LNCAP (cell line): Measurements from ENCODE around the gene GALNTL6.

Source experiments
- TF ChIP-seq, protein P1 (sequence below): fragments of 450-650 bp; IDR thresholded peaks from 2 replicates; pipeline ENCODE4 v1.5.1; 2017; ENCODE audit warnings: mild to moderate bottlenecking

GALNTL6 gene

GRCh38 chr4:171812665-171813525 lies at the start of gene GALNTL6:
TSS of gene GALNTL6 (plus strand) at chr4:171813404.
- TF ChIP-seq, protein P1, sequence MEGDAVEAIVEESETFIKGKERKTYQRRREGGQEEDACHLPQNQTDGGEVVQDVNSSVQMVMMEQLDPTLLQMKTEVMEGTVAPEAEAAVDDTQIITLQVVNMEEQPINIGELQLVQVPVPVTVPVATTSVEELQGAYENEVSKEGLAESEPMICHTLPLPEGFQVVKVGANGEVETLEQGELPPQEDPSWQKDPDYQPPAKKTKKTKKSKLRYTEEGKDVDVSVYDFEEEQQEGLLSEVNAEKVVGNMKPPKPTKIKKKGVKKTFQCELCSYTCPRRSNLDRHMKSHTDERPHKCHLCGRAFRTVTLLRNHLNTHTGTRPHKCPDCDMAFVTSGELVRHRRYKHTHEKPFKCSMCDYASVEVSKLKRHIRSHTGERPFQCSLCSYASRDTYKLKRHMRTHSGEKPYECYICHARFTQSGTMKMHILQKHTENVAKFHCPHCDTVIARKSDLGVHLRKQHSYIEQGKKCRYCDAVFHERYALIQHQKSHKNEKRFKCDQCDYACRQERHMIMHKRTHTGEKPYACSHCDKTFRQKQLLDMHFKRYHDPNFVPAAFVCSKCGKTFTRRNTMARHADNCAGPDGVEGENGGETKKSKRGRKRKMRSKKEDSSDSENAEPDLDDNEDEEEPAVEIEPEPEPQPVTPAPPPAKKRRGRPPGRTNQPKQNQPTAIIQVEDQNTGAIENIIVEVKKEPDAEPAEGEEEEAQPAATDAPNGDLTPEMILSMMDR = no peak

GRCh38 chr4:171765514-171765913 lies 47.7 kb upstream of the GALNTL6 start:
- TF ChIP-seq, protein P1 = no peak

- TF ChIP-seq, protein P1 = no peak
Observed at GRCh38 chr4:171774642-171775190, 38.5 kb upstream of the GALNTL6 start.

DNA sequence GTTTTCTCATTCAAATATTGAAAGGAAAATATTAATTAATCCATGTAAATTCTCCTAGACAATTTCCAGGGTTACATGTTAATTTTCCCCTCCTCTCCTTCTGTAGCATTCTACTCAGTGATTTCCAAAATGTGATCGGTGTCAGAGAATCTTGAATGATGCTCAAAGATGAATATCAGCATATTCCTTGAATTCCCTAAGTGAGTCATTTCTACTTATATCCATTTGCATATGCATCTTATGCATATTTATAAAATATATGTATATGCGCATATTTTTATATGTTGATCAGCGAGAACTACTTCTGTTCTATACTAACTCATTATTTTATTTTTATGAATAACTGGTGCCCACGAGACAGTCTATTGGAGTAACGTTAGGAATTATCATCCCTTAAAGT lies 33.9 kb upstream of the GALNTL6 start:
- TF ChIP-seq, protein P1 = no peak

DNA sequence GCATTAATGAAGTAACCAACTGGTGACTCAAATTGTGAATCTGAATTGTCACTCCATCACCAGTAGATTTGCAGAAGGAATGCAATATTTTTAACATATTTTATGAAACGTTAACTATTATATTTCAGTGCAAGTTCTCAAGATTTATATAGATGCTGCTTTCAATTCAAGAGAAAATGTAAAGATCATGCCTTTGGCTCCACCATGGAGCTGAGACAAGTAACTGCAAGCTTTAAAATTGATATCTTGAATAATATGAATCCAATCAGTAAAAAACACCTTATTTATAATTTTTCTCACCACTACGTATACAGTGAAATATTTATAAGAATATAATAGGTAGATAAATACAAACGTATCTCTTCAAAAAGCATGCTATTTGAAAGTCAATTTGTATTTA lies 27.8 kb upstream of the GALNTL6 start:
- TF ChIP-seq, protein P1 = peak; percentile 44

GRCh38 chr4:171793723-171794122 lies 19.5 kb upstream of the GALNTL6 start:
- TF ChIP-seq, protein P1 = no peak

GRCh38 chr4:171794528-171794927 lies 18.7 kb upstream of the GALNTL6 start:
- TF ChIP-seq, protein P1 = no peak
